Measurements from ENCODE around the gene LRRC58.
"Not testable (repeated sequence)": the region's sequence is repeated elsewhere in the genome, so short reads cannot be mapped to it uniquely, and the experiment has no call there.

Gene LRRC58

GRCh38 chr3:120353463-120353862 is 4.3 kb upstream of the LRRC58 start:
- DNase-seq, result no peak
- H3K36me3 Mint-ChIP-seq (ENCODE audit: low read depth), result peaks cover 4% of the 10 kb centered on the region
- H3K4me1 Mint-ChIP-seq (ENCODE audit: low read depth), result peaks cover 9% of the 10 kb centered on the region
- no peak overlapping the region for H3K4me3 Mint-ChIP-seq
- H3K27ac Mint-ChIP-seq, result no peak overlapping the region
- H3K9me3 Mint-ChIP-seq, result no peaks in the 10 kb centered on the region
- peaks cover 7% of the 10 kb centered on the region for H3K27me3 Mint-ChIP-seq

GRCh38 chr3:120352017-120352416 is 2.9 kb upstream of the LRRC58 start:
- H3K27ac Mint-ChIP-seq, result no peak overlapping the region
- H3K4me1 Mint-ChIP-seq (ENCODE audit: low read depth), result peaks cover 19% of the 10 kb centered on the region
- no peak for DNase-seq
- no peak overlapping the region for H3K4me3 Mint-ChIP-seq
- peaks cover 16% of the 10 kb centered on the region for H3K36me3 Mint-ChIP-seq (ENCODE audit: low read depth)
- no peaks in the 10 kb centered on the region for H3K9me3 Mint-ChIP-seq
- peaks cover 7% of the 10 kb centered on the region for H3K27me3 Mint-ChIP-seq

GRCh38 chr3:120350401-120350941 is 1.3 kb upstream of the LRRC58 start:
- H3K9me3 Mint-ChIP-seq, result no peaks in the 10 kb centered on the region
- no peak for DNase-seq
- H3K4me1 Mint-ChIP-seq (ENCODE audit: low read depth), result peaks cover 34% of the 10 kb centered on the region
- peaks cover 7% of the 10 kb centered on the region for H3K27me3 Mint-ChIP-seq
- peaks cover 31% of the 10 kb centered on the region for H3K36me3 Mint-ChIP-seq (ENCODE audit: low read depth)
- H3K27ac Mint-ChIP-seq, result no peak overlapping the region
- peak overlapping the region; percentile 82 for H3K4me3 Mint-ChIP-seq

GRCh38 chr3:120349855-120350125 is 636 bp upstream of the LRRC58 start:
- Mint-ChIP-seq H3K9me3 (no peaks in the 10 kb centered on the region), H3K4me1 (ENCODE audit: low read depth) (peaks cover 41% of the 10 kb centered on the region), H3K27ac (peak overlapping the region; percentile 95), H3K4me3 (peak overlapping the region; percentile 82), H3K27me3 (peaks cover 2% of the 10 kb centered on the region), H3K36me3 (ENCODE audit: low read depth) (peaks cover 37% of the 10 kb centered on the region)
- no peak for DNase-seq

- Mint-ChIP-seq H3K27me3 (no peaks in the 10 kb centered on the region), H3K9me3 (no peaks in the 10 kb centered on the region), H3K27ac (peak overlapping the region; percentile 87), H3K36me3 (ENCODE audit: low read depth) (peaks cover 50% of the 10 kb centered on the region), H3K4me3 (peak overlapping the region; percentile 82), H3K4me1 (ENCODE audit: low read depth) (peaks cover 54% of the 10 kb centered on the region)
- DNase-seq, result no peak
Observed at GRCh38 chr3:120348065-120348990, 826 bp downstream of the LRRC58 start.

GRCh38 chr3:120344349-120344748 is 4.8 kb downstream of the LRRC58 start:
- no peak for DNase-seq
- Mint-ChIP-seq H3K4me1 (ENCODE audit: low read depth) (peaks cover 67% of the 10 kb centered on the region), H3K4me3 (peak overlapping the region; percentile 51), H3K9me3 (peaks cover 4% of the 10 kb centered on the region), H3K27me3 (no peaks in the 10 kb centered on the region), H3K27ac (peak overlapping the region; percentile 84), H3K36me3 (ENCODE audit: low read depth) (peaks cover 83% of the 10 kb centered on the region)

- H3K4me1 Mint-ChIP-seq (ENCODE audit: low read depth), result peaks cover 78% of the 10 kb centered on the region
- H3K9me3 Mint-ChIP-seq, result peaks cover 7% of the 10 kb centered on the region
- no peak overlapping the region for H3K27ac Mint-ChIP-seq
- no peaks in the 10 kb centered on the region for H3K27me3 Mint-ChIP-seq
- no peak overlapping the region for H3K4me3 Mint-ChIP-seq
- peaks cover 84% of the 10 kb centered on the region for H3K36me3 Mint-ChIP-seq (ENCODE audit: low read depth)
- DNase-seq, result no peak
Observed at GRCh38 chr3:120341658-120342346, 7.4 kb downstream of the LRRC58 start.

- Mint-ChIP-seq H3K36me3 (ENCODE audit: low read depth) (peaks cover 83% of the 10 kb centered on the region), H3K9me3 (peaks cover 7% of the 10 kb centered on the region), H3K4me1 (ENCODE audit: low read depth) (peaks cover 61% of the 10 kb centered on the region), H3K27ac (no peak overlapping the region), H3K4me3 (no peak overlapping the region), H3K27me3 (no peaks in the 10 kb centered on the region)
- DNase-seq, result no peak
Observed at GRCh38 chr3:120339362-120339761, 9.8 kb downstream of the LRRC58 start.

- peaks cover 7% of the 10 kb centered on the region for H3K9me3 Mint-ChIP-seq
- DNase-seq, result no peak
- H3K27ac Mint-ChIP-seq, result peak overlapping the region; percentile 65
- H3K4me3 Mint-ChIP-seq, result no peak overlapping the region
- peaks cover 55% of the 10 kb centered on the region for H3K4me1 Mint-ChIP-seq (ENCODE audit: low read depth)
- H3K36me3 Mint-ChIP-seq (ENCODE audit: low read depth), result peaks cover 81% of the 10 kb centered on the region
- H3K27me3 Mint-ChIP-seq, result no peaks in the 10 kb centered on the region
Observed at GRCh38 chr3:120338517-120338916, 10.6 kb downstream of the LRRC58 start.

- Mint-ChIP-seq H3K4me1 (ENCODE audit: low read depth) (peaks cover 16% of the 10 kb centered on the region), H3K9me3 (no peaks in the 10 kb centered on the region), H3K4me3 (no peak overlapping the region), H3K36me3 (ENCODE audit: low read depth) (peaks cover 80% of the 10 kb centered on the region), H3K27me3 (no peaks in the 10 kb centered on the region), H3K27ac (no peak overlapping the region)
- DNase-seq, result no peak
Observed at GRCh38 chr3:120332646-120333045, 16.5 kb downstream of the LRRC58 start.

- peak overlapping the region; percentile 6 for H3K27ac Mint-ChIP-seq
Observed at GRCh38 chr3:120331076-120331475, 18.1 kb downstream of the LRRC58 start.

GRCh38 chr3:120326784-120327183 is 22.4 kb downstream of the LRRC58 start:
- H3K36me3 Mint-ChIP-seq (ENCODE audit: low read depth), result peaks cover 82% of the 10 kb centered on the region
- no peaks in the 10 kb centered on the region for H3K9me3 Mint-ChIP-seq
- no peak overlapping the region for H3K27ac Mint-ChIP-seq
- no peak for DNase-seq
- peaks cover 14% of the 10 kb centered on the region for H3K4me1 Mint-ChIP-seq (ENCODE audit: low read depth)
- no peak overlapping the region for H3K4me3 Mint-ChIP-seq
- no peaks in the 10 kb centered on the region for H3K27me3 Mint-ChIP-seq

More at GRCh38 chr3:120331076-120331475, 18.1 kb downstream of the LRRC58 start:
- Mint-ChIP-seq H3K4me3 (no peak overlapping the region), H3K9me3 (no peaks in the 10 kb centered on the region), H3K36me3 (ENCODE audit: low read depth) (peaks cover 84% of the 10 kb centered on the region), H3K4me1 (ENCODE audit: low read depth) (peaks cover 2% of the 10 kb centered on the region), H3K27me3 (no peaks in the 10 kb centered on the region)
- DNase-seq, result no peak

GRCh38 chr3:120324190-120324589 is 25.0 kb downstream of the LRRC58 start:
- no peak for DNase-seq
- Mint-ChIP-seq H3K4me3 (no peak overlapping the region), H3K27me3 (no peaks in the 10 kb centered on the region), H3K4me1 (ENCODE audit: low read depth) (peaks cover 14% of the 10 kb centered on the region), H3K27ac (no peak overlapping the region), H3K9me3 (peaks cover 5% of the 10 kb centered on the region), H3K36me3 (ENCODE audit: low read depth) (peaks cover 83% of the 10 kb centered on the region)

- H3K9me3 Mint-ChIP-seq, DNase-seq, H3K27me3 Mint-ChIP-seq, H3K4me3 Mint-ChIP-seq: not testable (repeated sequence)
- peaks cover 14% of the 10 kb centered on the region for H3K4me1 Mint-ChIP-seq (ENCODE audit: low read depth)
- H3K27ac Mint-ChIP-seq, result peak overlapping the region; percentile 61
- peaks cover 84% of the 10 kb centered on the region for H3K36me3 Mint-ChIP-seq (ENCODE audit: low read depth)
Observed at GRCh38 chr3:120323761-120324160, 25.4 kb downstream of the LRRC58 start.
